SK-N-SH treated with all-trans-retinoic acid at 6 μM for 48 hours (cell line): ENCODE data around the gene TBX10.

Source experiments
- ARNTL ChIP-seq: fragments of 450-650 bp; formaldehyde crosslinking; IDR thresholded peaks from 2 replicates; pipeline ENCODE4 v1.5.0; 2020; ENCODE audit warnings: low read depth, mild to moderate bottlenecking, moderate library complexity, borderline replicate concordance
- CSDC2 ChIP-seq: fragments of 250-450 bp; sonication (Bioruptor Pico); IDR thresholded peaks from 2 replicates; pipeline ENCODE4 v1.5.0; 2020; ENCODE audit warnings: mild to moderate bottlenecking, moderate library complexity
- CSRNP3 ChIP-seq: fragments of 250-450 bp; sonication (Bioruptor Pico); IDR thresholded peaks from 2 replicates; pipeline ENCODE4 v1.5.1; 2021; ENCODE audit warnings: mild to moderate bottlenecking, moderate library complexity
- ESRRG ChIP-seq: fragments of 250-450 bp; sonication (Bioruptor Pico); IDR thresholded peaks from 2 replicates; pipeline ENCODE4 v1.6.1; 2021; ENCODE audit warnings: mild to moderate bottlenecking
- RARB ChIP-seq: fragments of 250-450 bp; sonication (Bioruptor Pico); IDR thresholded peaks from 2 replicates; pipeline ENCODE4 v1.8.0; 2021; ENCODE audit warnings: mild to moderate bottlenecking, moderate library complexity
- SNAI2 ChIP-seq: fragments of 250-450 bp; sonication (Bioruptor Pico); IDR thresholded peaks from 2 replicates; pipeline ENCODE4 v1.5.0; 2020; ENCODE audit warnings: mild to moderate bottlenecking, moderate library complexity
- TCF4 ChIP-seq: fragments of 250-450 bp; sonication (Bioruptor Pico); IDR thresholded peaks from 2 replicates; pipeline ENCODE4 v1.8.0; 2021; ENCODE audit warnings: mild to moderate bottlenecking, moderate library complexity, borderline replicate concordance
- ZFP3 ChIP-seq: fragments of 250-450 bp; sonication (Bioruptor Pico); IDR thresholded peaks from 2 replicates; pipeline ENCODE4 v1.5.0; 2020; ENCODE audit warnings: mild to moderate bottlenecking, moderate library complexity
- ZNF565 ChIP-seq: fragments of 450-650 bp; formaldehyde crosslinking; conservative IDR thresholded peaks from 2 replicates; pipeline ENCODE4 v1.5.0; 2020; ENCODE audit warnings: low read depth, mild to moderate bottlenecking, moderate library complexity
- TF ChIP-seq, protein P1 (sequence below): fragments of 250-450 bp; sonication (Bioruptor Pico); IDR thresholded peaks from 2 replicates; pipeline ENCODE4 v1.5.1; 2020; ENCODE audit warnings: low read depth, mild to moderate bottlenecking, moderate library complexity

DNA sequence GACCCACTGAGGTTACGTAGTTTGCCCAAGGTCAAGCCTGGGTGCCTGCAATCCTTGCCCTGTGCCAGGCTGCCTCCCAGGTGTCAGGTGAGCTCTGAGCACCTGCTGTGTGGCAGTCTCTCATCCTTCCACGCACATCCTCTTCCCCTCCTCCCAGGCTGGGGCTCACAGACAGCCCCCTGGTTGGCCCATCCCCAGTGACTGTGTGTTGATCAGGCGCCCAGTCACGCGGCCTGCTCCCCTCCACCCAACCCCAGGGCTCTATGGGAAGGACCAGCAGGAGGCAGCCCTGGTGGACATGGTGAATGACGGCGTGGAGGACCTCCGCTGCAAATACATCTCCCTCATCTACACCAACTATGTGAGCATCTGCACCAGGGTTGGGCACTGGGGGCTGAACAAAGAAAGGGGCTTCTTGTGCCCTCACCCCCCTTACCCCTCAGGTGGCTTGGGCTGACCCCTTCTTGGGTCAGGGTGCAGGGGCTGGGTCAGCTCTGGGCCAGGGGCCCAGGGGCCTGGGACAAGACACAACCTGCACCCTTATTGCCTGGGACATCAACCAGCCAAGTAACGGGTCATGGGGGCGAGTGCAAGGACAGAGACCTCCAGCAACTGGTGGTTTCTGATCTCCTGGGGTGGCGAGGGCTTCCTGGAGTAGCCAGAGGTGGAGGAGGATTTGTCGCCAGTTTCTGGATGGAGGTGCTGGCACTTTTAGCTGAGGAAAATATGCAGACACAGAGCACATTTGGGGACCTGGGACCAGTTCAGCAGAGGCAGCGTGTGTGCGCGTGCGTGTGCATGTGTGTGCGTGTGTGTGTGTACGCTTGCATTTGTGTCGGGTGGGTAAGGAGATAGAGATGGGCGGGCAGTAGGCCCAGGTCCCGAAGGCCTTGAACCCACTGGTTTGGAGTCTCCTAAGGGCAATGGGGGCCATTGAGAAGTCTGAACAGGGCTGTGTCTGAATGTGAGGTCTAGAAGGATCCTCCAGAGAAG lies 54.4 kb downstream of the TBX10 start:
- no peak for TF ChIP-seq ARNTL (CRISPR knock-in tag)
- TF ChIP-seq RARB (CRISPR knock-in tag) = no peak
- TF ChIP-seq, protein P1, sequence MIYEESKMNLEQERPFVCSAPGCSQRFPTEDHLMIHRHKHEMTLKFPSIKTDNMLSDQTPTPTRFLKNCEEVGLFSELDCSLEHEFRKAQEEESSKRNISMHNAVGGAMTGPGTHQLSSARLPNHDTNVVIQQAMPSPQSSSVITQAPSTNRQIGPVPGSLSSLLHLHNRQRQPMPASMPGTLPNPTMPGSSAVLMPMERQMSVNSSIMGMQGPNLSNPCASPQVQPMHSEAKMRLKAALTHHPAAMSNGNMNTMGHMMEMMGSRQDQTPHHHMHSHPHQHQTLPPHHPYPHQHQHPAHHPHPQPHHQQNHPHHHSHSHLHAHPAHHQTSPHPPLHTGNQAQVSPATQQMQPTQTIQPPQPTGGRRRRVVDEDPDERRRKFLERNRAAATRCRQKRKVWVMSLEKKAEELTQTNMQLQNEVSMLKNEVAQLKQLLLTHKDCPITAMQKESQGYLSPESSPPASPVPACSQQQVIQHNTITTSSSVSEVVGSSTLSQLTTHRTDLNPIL = no peak
- TF ChIP-seq SNAI2 = no peak
- no peak for TF ChIP-seq ZFP3
- TF ChIP-seq CSDC2 (CRISPR knock-in tag) = no peak
- no peak for TF ChIP-seq CSRNP3 (CRISPR knock-in tag)
- no peak for TF ChIP-seq ESRRG (CRISPR knock-in tag)
- TF ChIP-seq TCF4 = no peak
- TF ChIP-seq ZNF565 (CRISPR knock-in tag) = no peak
